Measurements from ENCODE around the gene ZIC4. TPM values are rescaled to one million over a fixed set of nuclear protein-coding genes. Genes with fewer than 3 reads are reported as not detected.

Gene ZIC4
- polyA plus RNA-seq, 3 donors: not detected

- no peaks in the 10 kb centered on the region for H4K20me1 ChIP-seq (ENCODE audit: insufficient read depth, low read length)
- H2AFZ ChIP-seq (ENCODE audit: insufficient read depth, low read depth, low read length, poor library complexity, severe bottlenecking): no peak overlapping the region
- peaks cover 21 to 42% of the 10 kb centered on the region in 2 donors for H3K36me3 Mint-ChIP-seq
- no peak for DNase-seq
- H3K36me3 ChIP-seq (replicated peaks in 1 of 2; ENCODE audit: control insufficient read depth in 1 of 2, insufficient read depth in 2 of 2, low read length in 2 of 2): no peaks in the 10 kb centered on the region
- H3K4me1 ChIP-seq (ENCODE audit: control insufficient read depth in 1 of 2, insufficient read depth in 2 of 2, low read length in 2 of 2): peaks cover 0 to 10% of the 10 kb centered on the region in 2 donors
- no peak overlapping the region for H3K4me2 ChIP-seq (replicated peaks; ENCODE audit: extremely low read depth, low read length, poor library complexity, severe bottlenecking)
- H3K27me3 Mint-ChIP-seq (ENCODE audit: low read depth in 3 of 3): peaks cover 93 to 98% (median 97%) of the 10 kb centered on the region in 3 donors
- no peak for TF ChIP-seq CTCF (IDR thresholded peaks at IDR 0.05)
- WGBS (ENCODE audit: insufficient coverage): 31% methylated on average over 9 of the region's 27 CpGs
- H3K4me3 ChIP-seq (replicated peaks in 1 of 3; ENCODE audit: low read depth in 2 of 3, low read length in 3 of 3): no peak overlapping the region
- peaks cover 82 to 98% of the 10 kb centered on the region in 2 donors for H3K27me3 ChIP-seq (ENCODE audit: control insufficient read depth in 2 of 2, insufficient read depth in 2 of 2, low read length in 2 of 2)
- peaks cover 29 to 89% of the 10 kb centered on the region in 2 donors for H3K9me3 ChIP-seq (replicated peaks in 1 of 2; ENCODE audit: control insufficient read depth in 1 of 2, insufficient read depth in 1 of 2, low read length in 2 of 2)
- peaks cover 25 to 86% (median 77%) of the 10 kb centered on the region in 7 donors for H3K9me3 Mint-ChIP-seq
- H3K4me1 Mint-ChIP-seq: peaks cover 22% of the 10 kb centered on the region
- intact Hi-C loops (cut with micrococcal nuclease): no loop called here
- H3K27ac Mint-ChIP-seq: peak overlapping the region in 1 of 7 donors; percentile 57
- H3K9ac ChIP-seq (ENCODE audit: insufficient read depth, low read length, poor library complexity, severe bottlenecking): no peak overlapping the region
- no peak overlapping the region for H3K27ac ChIP-seq (ENCODE audit: low read depth in 1 of 2, low read length in 2 of 2)
- no peaks in the 10 kb centered on the region for H3K79me2 ChIP-seq (ENCODE audit: insufficient read depth, low read length)
- peak overlapping the region in 1 of 2 donors; percentile 73 for H3K4me3 Mint-ChIP-seq
Observed at GRCh38 chr3:147407498-147408187, 1.3 kb upstream of the ZIC4 start.

- peaks cover 0 to 10% of the 10 kb centered on the region in 2 donors for H3K4me1 ChIP-seq (ENCODE audit: control insufficient read depth in 1 of 2, insufficient read depth in 2 of 2, low read length in 2 of 2)
- no peak overlapping the region for H3K4me2 ChIP-seq (replicated peaks; ENCODE audit: extremely low read depth, low read length, poor library complexity, severe bottlenecking)
- H3K9me3 ChIP-seq (replicated peaks in 1 of 2; ENCODE audit: control insufficient read depth in 1 of 2, insufficient read depth in 1 of 2, low read length in 2 of 2): peaks cover 29 to 90% of the 10 kb centered on the region in 2 donors
- H3K9ac ChIP-seq (ENCODE audit: insufficient read depth, low read length, poor library complexity, severe bottlenecking): no peak overlapping the region
- no peaks in the 10 kb centered on the region for H3K36me3 ChIP-seq (replicated peaks in 1 of 2; ENCODE audit: control insufficient read depth in 1 of 2, insufficient read depth in 2 of 2, low read length in 2 of 2)
- H3K27me3 ChIP-seq (ENCODE audit: control insufficient read depth in 2 of 2, insufficient read depth in 2 of 2, low read length in 2 of 2): peaks cover 78 to 98% of the 10 kb centered on the region in 2 donors
- H3K4me3 ChIP-seq (replicated peaks in 1 of 3; ENCODE audit: low read depth in 2 of 3, low read length in 3 of 3): no peak overlapping the region
- H3K79me2 ChIP-seq (ENCODE audit: insufficient read depth, low read length): no peaks in the 10 kb centered on the region
- TF ChIP-seq CTCF (IDR thresholded peaks at IDR 0.05): no peak
- DNase-seq: no peak
- H3K27ac Mint-ChIP-seq: no peak overlapping the region
- H3K36me3 Mint-ChIP-seq: peaks cover 18 to 39% of the 10 kb centered on the region in 2 donors
- intact Hi-C loops (cut with micrococcal nuclease): no loop called here
- H4K20me1 ChIP-seq (ENCODE audit: insufficient read depth, low read length): no peaks in the 10 kb centered on the region
- H3K27ac ChIP-seq (ENCODE audit: low read depth in 1 of 2, low read length in 2 of 2): no peak overlapping the region
- no peak overlapping the region for H2AFZ ChIP-seq (ENCODE audit: insufficient read depth, low read depth, low read length, poor library complexity, severe bottlenecking)
- H3K9me3 Mint-ChIP-seq: peaks cover 29 to 84% (median 77%) of the 10 kb centered on the region in 7 donors
- H3K4me1 Mint-ChIP-seq: peaks cover 18% of the 10 kb centered on the region
- H3K4me3 Mint-ChIP-seq: peak overlapping the region in 1 of 2 donors; percentile 73
- 5% methylated on average over 9 of the region's 17 CpGs for WGBS (ENCODE audit: insufficient coverage)
- peaks cover 92 to 98% (median 97%) of the 10 kb centered on the region in 3 donors for H3K27me3 Mint-ChIP-seq (ENCODE audit: low read depth in 3 of 3)
Observed at GRCh38 chr3:147407114-147407497, 763 bp upstream of the ZIC4 start.

Data from CD14-positive monocyte (primary cell).